NCI-H146 (cell line): ENCODE measurements around the gene SCEL.

Source experiments
- DNase-seq: peaks from one replicate; lab custom pipeline; 2025; lab: John Stamatoyannopoulos, UW

Gene SCEL

GRCh38 chr13:77521595-77522367 is 13.7 kb upstream of the SCEL start:
- no peak for DNase-seq

- no peak for DNase-seq
Observed at GRCh38 chr13:77522444-77522843, 13.1 kb upstream of the SCEL start.

- no peak for DNase-seq
Observed at GRCh38 chr13:77523386-77523785, 12.1 kb upstream of the SCEL start.

- DNase-seq: no peak
Observed at GRCh38 chr13:77523834-77524728, 11.4 kb upstream of the SCEL start.

GRCh38 chr13:77528414-77528813 is 7.1 kb upstream of the SCEL start:
- DNase-seq: no peak

GRCh38 chr13:77528834-77529500 is 6.5 kb upstream of the SCEL start:
- no peak for DNase-seq

- DNase-seq: no peak
Observed at GRCh38 chr13:77529501-77529840, 6.0 kb upstream of the SCEL start.

- DNase-seq: no peak
Observed at GRCh38 chr13:77530875-77531274, 4.6 kb upstream of the SCEL start.

GRCh38 chr13:77532983-77533382 is 2.5 kb upstream of the SCEL start:
- DNase-seq: no peak

- no peak for DNase-seq
Observed at GRCh38 chr13:77533875-77534788, 1.4 kb upstream of the SCEL start.

- no peak for DNase-seq
Observed at GRCh38 chr13:77536358-77536757, 852 bp downstream of the SCEL start.

GRCh38 chr13:77537289-77537919 is 1.9 kb downstream of the SCEL start:
- no peak for DNase-seq

GRCh38 chr13:77543711-77544110 is 8.2 kb downstream of the SCEL start:
- no peak for DNase-seq

- DNase-seq: no peak
Observed at GRCh38 chr13:77544355-77544754, 8.8 kb downstream of the SCEL start.

GRCh38 chr13:77544758-77545338 is 9.3 kb downstream of the SCEL start:
- DNase-seq: no peak

- DNase-seq: no peak
Observed at GRCh38 chr13:77545626-77546412, 10.3 kb downstream of the SCEL start.

GRCh38 chr13:77548095-77548494 is 12.6 kb downstream of the SCEL start:
- no peak for DNase-seq

GRCh38 chr13:77548594-77548993 is 13.1 kb downstream of the SCEL start:
- DNase-seq: no peak

- no peak for DNase-seq
Observed at GRCh38 chr13:77554069-77554468, 18.6 kb downstream of the SCEL start.

GRCh38 chr13:77555246-77555645 is 19.7 kb downstream of the SCEL start:
- no peak for DNase-seq
